ENCODE data around the gene DDX59.

GRCh38 chr1:200676829-200677228, 7.1 kb upstream of the DDX59 start:
- TF ChIP-seq POLR2A (IDR thresholded peaks at IDR 0.05) = no peak
- no peak for TF ChIP-seq CTCF (IDR thresholded peaks at IDR 0.05)
